22Rv1 (cell line): Measurements from ENCODE around the gene CIRBP.
A peak's percentile ranks its signal among the peaks of the same experiment; 100 is the strongest.

ENCODE experiments used
- H3K27ac ChIP-seq: fragments of 450-650 bp; 2 replicates; pipeline ENCODE4 v1.5.1; 2017
- CTCF ChIP-seq: fragments of 450-650 bp; IDR thresholded peaks from 2 replicates; pipeline ENCODE4 v1.5.1; 2017; ENCODE audit warnings: mild to moderate bottlenecking
- ZFX ChIP-seq: fragments of 450-650 bp; IDR thresholded peaks from 2 replicates; pipeline ENCODE4 v1.6.1; 2017; ENCODE audit warnings: antibody characterized with exemption, borderline replicate concordance

CIRBP gene

GRCh38 chr19:1269065-1269477, at the start of gene CIRBP:
CIRBP (plus strand) TSS chr19:1269332; CDS start chr19:1270934, 1,602 bp downstream.
- H3K27ac ChIP-seq: peak within 1 kb of the TSS; percentile 99
- TF ChIP-seq CTCF (no peak), ZFX (no peak)

GRCh38 chr19:1219786-1220476, 49.2 kb upstream of the CIRBP start:
- no peak overlapping the region for H3K27ac ChIP-seq
- TF ChIP-seq ZFX (no peak), CTCF (no peak)

GRCh38 chr19:1220477-1220930, 48.6 kb upstream of the CIRBP start:
- TF ChIP-seq CTCF (peak; percentile 24; the same call in 1 of the 2 replicates), ZFX (no peak)
- no peak overlapping the region for H3K27ac ChIP-seq

GRCh38 chr19:1220976-1221903, 47.9 kb upstream of the CIRBP start:
- TF ChIP-seq CTCF: peak; percentile 67
- TF ChIP-seq ZFX: no peak
- H3K27ac ChIP-seq: no peak overlapping the region

- no peak overlapping the region for H3K27ac ChIP-seq
- TF ChIP-seq CTCF: no peak
- no peak for TF ChIP-seq ZFX
These were observed 47.3 kb upstream of the CIRBP start for GRCh38 chr19:1221904-1222255.

GRCh38 chr19:1222394-1222793, 46.7 kb upstream of the CIRBP start:
- H3K27ac ChIP-seq: no peak overlapping the region
- no peak for TF ChIP-seq ZFX
- TF ChIP-seq CTCF: no peak
